ENCODE results near the gene PDIA6.

Gene PDIA6
- 138 to 421 reads per million in 2 experiments for total RNA-seq

- DNase-seq (ENCODE audit: low read depth): peak; percentile 91
Observed at GRCh38 chr2:10812362-10813162, at the start of gene PDIA6. Gene PDIA6 (minus strand): TSS chr2:10812785. CDS start chr2:10812696, 89 bp downstream.

GRCh38 chr2:10862330-10862729 is 49.7 kb upstream of the PDIA6 start:
- DNase-seq (ENCODE audit: low read depth): no peak

GRCh38 chr2:10861765-10862164 is 49.2 kb upstream of the PDIA6 start:
- DNase-seq (ENCODE audit: low read depth): no peak

GRCh38 chr2:10860814-10861325 is 48.3 kb upstream of the PDIA6 start:
- DNase-seq (ENCODE audit: low read depth): no peak

GRCh38 chr2:10860081-10860813 is 47.7 kb upstream of the PDIA6 start:
- DNase-seq (ENCODE audit: low read depth): no peak

GRCh38 chr2:10859278-10859677 is 46.7 kb upstream of the PDIA6 start:
- DNase-seq (ENCODE audit: low read depth): no peak

GRCh38 chr2:10848541-10848940 is 36.0 kb upstream of the PDIA6 start:
- no peak for DNase-seq (ENCODE audit: low read depth)

- DNase-seq (ENCODE audit: low read depth): no peak
Observed at GRCh38 chr2:10847008-10847407, 34.4 kb upstream of the PDIA6 start.

- no peak for DNase-seq (ENCODE audit: low read depth)
Observed at GRCh38 chr2:10846110-10846861, 33.7 kb upstream of the PDIA6 start.

GRCh38 chr2:10845640-10846039 is 33.1 kb upstream of the PDIA6 start:
- no peak for DNase-seq (ENCODE audit: low read depth)

- DNase-seq (ENCODE audit: low read depth): no peak
Observed at GRCh38 chr2:10844097-10844496, 31.5 kb upstream of the PDIA6 start.

GRCh38 chr2:10842506-10842905 is 29.9 kb upstream of the PDIA6 start:
- DNase-seq (ENCODE audit: low read depth): no peak

- DNase-seq (ENCODE audit: low read depth): no peak
Observed at GRCh38 chr2:10841547-10842219, 29.1 kb upstream of the PDIA6 start.

- no peak for DNase-seq (ENCODE audit: low read depth)
Observed at GRCh38 chr2:10839813-10840212, 27.2 kb upstream of the PDIA6 start.

GRCh38 chr2:10838734-10839133 is 26.1 kb upstream of the PDIA6 start:
- no peak for DNase-seq (ENCODE audit: low read depth)

GRCh38 chr2:10837298-10838266 is 25.0 kb upstream of the PDIA6 start:
- DNase-seq (ENCODE audit: low read depth): no peak

GRCh38 chr2:10835052-10835970 is 22.7 kb upstream of the PDIA6 start:
- peak; percentile 71 for DNase-seq (ENCODE audit: low read depth)

GRCh38 chr2:10834068-10834655 is 21.6 kb upstream of the PDIA6 start:
- DNase-seq (ENCODE audit: low read depth): no peak

GRCh38 chr2:10833021-10833420 is 20.4 kb upstream of the PDIA6 start:
- no peak for DNase-seq (ENCODE audit: low read depth)
